Measurements from ENCODE around the gene MUCL1. TPM values are rescaled to one million over a fixed set of nuclear protein-coding genes. Genes with fewer than 3 reads are reported as not detected.
A peak's percentile ranks its signal among the peaks of the same experiment; 100 is the strongest.

Gene MUCL1
- total RNA-seq (2021; ENCODE audit: unreplicated experiment) (not detected), Bru-seq, nascent RNA (percentile 11 among the genes with signal in this experiment), BruChase-seq, experiment 1, labeled RNA remaining after a 2-hour chase (percentile 15 among the genes with signal in this experiment), BruChase-seq, experiment 2, labeled RNA remaining after a 6-hour chase (percentile 5 among the genes with signal in this experiment)
- not detected for polyA plus RNA-seq (2012; ENCODE audit: insufficient read length)
- long read RNA-seq, result 0 reads

- Histone ChIP-seq H3K27ac (ENCODE audit: low read length) (no peak within 1 kb of the TSS), H3K36me3 (ENCODE audit: control insufficient read depth, insufficient read depth, low read length) (no peaks in the 10 kb centered on the region), H3K9me3 (ENCODE audit: control insufficient read depth, insufficient read depth, low read depth, low read length) (no peaks in the 10 kb centered on the region), H3K27me3 (ENCODE audit: control insufficient read depth, insufficient read depth, low read length) (peaks cover 11% of the 10 kb centered on the region), H3K4me1 (ENCODE audit: control insufficient read depth, insufficient read depth, low read length) (no peaks in the 10 kb centered on the region), H3K4me3 (ENCODE audit: low read depth in 2 of 2, low read length in 2 of 2) (no peak within 1 kb of the TSS)
- TF ChIP-seq SIN3A (IDR thresholded peaks at IDR 0.05; ENCODE audit: borderline replicate concordance, insufficient read depth, low read depth, low read length), result no peak
- no peak for TF ChIP-seq TCF7L2 (IDR thresholded peaks at IDR 0.05; ENCODE audit: low read depth, low read length)
- no peak for TF ChIP-seq POLR2AphosphoS5 (IDR thresholded peaks at IDR 0.05; ENCODE audit: low read depth, low read length)
- TF ChIP-seq CTCF (IDR thresholded peaks at IDR 0.05), result peak; percentile 91
- no peak for TF ChIP-seq REST (IDR thresholded peaks at IDR 0.05; ENCODE audit: insufficient read depth in 1 of 2, low read depth in 2 of 2, low read length in 1 of 2)
- in situ Hi-C loops (cut with HindIII; ENCODE audit: low pct_unique_long_range_greater_than_20kb, low sequenced_read_pairs), result no loop called here
- ChIA-PET CTCF (no interaction called here), POLR2A (no interaction called here)
- intact Hi-C loops (cut with micrococcal nuclease; ENCODE audit: unreplicated experiment), result loop anchor here (2.0 to 10.0 kb wide), 3 partner anchors 103 to 221 kb away; no protein-coding TSS in a partner anchor
- ATAC-seq (peak; percentile 90), DNase-seq (ENCODE audit: low read depth, low spot score) (peak; percentile 62)
- no TSS peak for BruUV-seq (replicated peaks)
Observed at GRCh38 chr12:54853933-54854538, at the start of gene MUCL1. Gene MUCL1 (plus strand): TSS chr12:54854516. CDS start chr12:54854583, 67 bp downstream.

GRCh38 chr12:54821676-54822075, 32.6 kb upstream of the MUCL1 start:
- ATAC-seq, result no peak
- BruUV-seq (replicated peaks), result no TSS peak
- no peaks in the 10 kb centered on the region for H3K27me3 ChIP-seq (ENCODE audit: control insufficient read depth, insufficient read depth, low read length)
- H3K36me3 ChIP-seq (ENCODE audit: control insufficient read depth, insufficient read depth, low read length), result no peaks in the 10 kb centered on the region
- H3K9me3 ChIP-seq (ENCODE audit: control insufficient read depth, insufficient read depth, low read depth, low read length), result no peaks in the 10 kb centered on the region
- no peaks in the 10 kb centered on the region for H3K4me1 ChIP-seq (ENCODE audit: control insufficient read depth, insufficient read depth, low read length)
- in situ Hi-C loops (cut with HindIII; ENCODE audit: low pct_unique_long_range_greater_than_20kb, low sequenced_read_pairs), result no loop called here
- no peak for TF ChIP-seq POLR2AphosphoS5 (IDR thresholded peaks at IDR 0.05; ENCODE audit: low read depth, low read length)
- no peak for TF ChIP-seq CTCF (IDR thresholded peaks at IDR 0.05)
- no peak for TF ChIP-seq TCF7L2 (IDR thresholded peaks at IDR 0.05; ENCODE audit: low read depth, low read length)
- TF ChIP-seq SIN3A (IDR thresholded peaks at IDR 0.05; ENCODE audit: borderline replicate concordance, insufficient read depth, low read depth, low read length), result no peak
- no peak for TF ChIP-seq REST (IDR thresholded peaks at IDR 0.05; ENCODE audit: insufficient read depth in 1 of 2, low read depth in 2 of 2, low read length in 1 of 2)
- CTCF ChIA-PET, result no interaction called here
- POLR2A ChIA-PET, result no interaction called here
- intact Hi-C loops (cut with micrococcal nuclease; ENCODE audit: unreplicated experiment), result no loop called here
- H3K4me3 ChIP-seq (ENCODE audit: low read depth in 2 of 2, low read length in 2 of 2), result no peak overlapping the region
- DNase-seq (ENCODE audit: low read depth, low spot score), result no peak
- no peak overlapping the region for H3K27ac ChIP-seq (ENCODE audit: low read length)

Data from Panc1 (cell line).